Liver (tissue), 3 donors: ENCODE measurements around the gene CST3.

Experiments used
- HNF4A ChIP-seq, 2 donors: conservative IDR thresholded peaks; 2 replicates each; pipeline ENCODE4 v1.6.1; 2016; ENCODE audit warnings: antibody characterized with exemption in 2 of 2, mild to moderate bottlenecking in 2 of 2
- JUND ChIP-seq, 2 donors: IDR thresholded peaks; 2 replicates each; pipeline ENCODE4 v1.6.1; 2016; ENCODE audit warnings: antibody characterized with exemption in 2 of 2
- RAD21 ChIP-seq, 2 donors: IDR thresholded peaks; 2 replicates each; pipeline ENCODE4 v1.6.1; 2016; ENCODE audit warnings: antibody characterized with exemption in 2 of 2, mild to moderate bottlenecking in 2 of 2
- RXRA ChIP-seq, 2 donors: IDR thresholded peaks; 2 replicates each; pipeline ENCODE4 v1.6.1; 2017 to 2018; ENCODE audit warnings: antibody characterized with exemption in 2 of 2, mild to moderate bottlenecking in 1 of 2
- SP1 ChIP-seq: IDR thresholded peaks from 2 replicates; pipeline ENCODE4 v1.6.1; 2018; ENCODE audit warnings: antibody characterized with exemption, mild to moderate bottlenecking
- TAF1 ChIP-seq: conservative IDR thresholded peaks from 2 replicates; pipeline ENCODE4 v1.6.1; 2016; ENCODE audit warnings: antibody characterized with exemption, mild to moderate bottlenecking
- YY1 ChIP-seq: IDR thresholded peaks from 2 replicates; pipeline ENCODE4 v1.6.1; 2016; ENCODE audit warnings: antibody characterized with exemption, mild to moderate bottlenecking
- TF ChIP-seq, protein P1 (sequence below): fragments of 150-350 bp; IDR thresholded peaks from 2 replicates; pipeline ENCODE4 v1.5.1; 2017; ENCODE audit warnings: improper control_type of control experiment, low read depth, low read length; ENCODE audit not compliant: missing input control
- donor health status: healthy.
- donor health status: healthy.

DNA sequence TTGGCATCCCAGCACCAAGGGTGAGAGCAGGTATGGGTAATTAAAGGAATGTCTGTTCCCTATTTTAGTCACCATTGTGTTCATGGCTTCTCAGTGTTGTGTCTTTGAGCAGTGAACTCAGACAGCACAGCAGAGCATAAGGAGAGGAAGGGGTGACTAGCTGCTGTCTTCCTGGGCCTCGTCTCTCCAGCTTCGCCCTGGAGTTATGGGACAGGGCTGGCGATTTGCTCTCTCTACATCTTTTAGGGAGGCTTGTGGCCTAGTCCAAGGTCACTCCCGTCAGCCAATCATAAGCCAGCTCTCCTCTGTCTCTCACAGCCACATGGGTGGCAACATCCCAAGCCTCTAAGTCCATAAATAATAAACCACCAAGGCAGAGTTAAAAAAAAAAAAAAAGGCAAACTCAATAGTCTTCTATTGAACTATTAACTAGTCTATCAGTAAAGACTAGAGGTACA lies 7.3 kb downstream of the CST3 start:
- TF ChIP-seq, protein P1, sequence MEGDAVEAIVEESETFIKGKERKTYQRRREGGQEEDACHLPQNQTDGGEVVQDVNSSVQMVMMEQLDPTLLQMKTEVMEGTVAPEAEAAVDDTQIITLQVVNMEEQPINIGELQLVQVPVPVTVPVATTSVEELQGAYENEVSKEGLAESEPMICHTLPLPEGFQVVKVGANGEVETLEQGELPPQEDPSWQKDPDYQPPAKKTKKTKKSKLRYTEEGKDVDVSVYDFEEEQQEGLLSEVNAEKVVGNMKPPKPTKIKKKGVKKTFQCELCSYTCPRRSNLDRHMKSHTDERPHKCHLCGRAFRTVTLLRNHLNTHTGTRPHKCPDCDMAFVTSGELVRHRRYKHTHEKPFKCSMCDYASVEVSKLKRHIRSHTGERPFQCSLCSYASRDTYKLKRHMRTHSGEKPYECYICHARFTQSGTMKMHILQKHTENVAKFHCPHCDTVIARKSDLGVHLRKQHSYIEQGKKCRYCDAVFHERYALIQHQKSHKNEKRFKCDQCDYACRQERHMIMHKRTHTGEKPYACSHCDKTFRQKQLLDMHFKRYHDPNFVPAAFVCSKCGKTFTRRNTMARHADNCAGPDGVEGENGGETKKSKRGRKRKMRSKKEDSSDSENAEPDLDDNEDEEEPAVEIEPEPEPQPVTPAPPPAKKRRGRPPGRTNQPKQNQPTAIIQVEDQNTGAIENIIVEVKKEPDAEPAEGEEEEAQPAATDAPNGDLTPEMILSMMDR = no peak
- TF ChIP-seq HNF4A (conservative IDR thresholded peaks at IDR 0.05) = no peak
- no peak for TF ChIP-seq RXRA (IDR thresholded peaks at IDR 0.05)
- no peak for TF ChIP-seq TAF1
- TF ChIP-seq JUND (IDR thresholded peaks at IDR 0.05) = no peak
- TF ChIP-seq YY1 = no peak
- TF ChIP-seq SP1 = no peak
- no peak for TF ChIP-seq RAD21 (IDR thresholded peaks at IDR 0.05)
